Activated T-helper 1 cell treated with anti-CD3 and anti-CD28 coated beads, Interleukin-12 subunit alpha, Interleukin-12 subunit beta, Interleukin-2, Interleukin-4 antibody, amounts not matched to agents 30 ng/mL and 10 ng/mL and 1 ng/mL, durations not matched to agents 14 hours and 24 hours and 36 hours (primary cell): ENCODE measurements around the gene ADAMTS12. TPM values are rescaled to one million over a fixed set of nuclear protein-coding genes. Genes with fewer than 3 reads are reported as not detected.

Experiments
- DNase-seq: peaks from one replicate; pipeline ENCODE4 v3.0.0; 2021; ENCODE audit warnings: low spot score
- H3K27ac Mint-ChIP-seq: one replicate; pipeline ENCODE4 v1.8.0; 2021; ENCODE audit warnings: mild to moderate bottlenecking, mixed read lengths
- H3K27me3 Mint-ChIP-seq: one replicate; pipeline ENCODE4 v1.8.0; 2022; ENCODE audit warnings: mild to moderate bottlenecking, moderate library complexity, mixed read lengths; ENCODE audit not compliant: insufficient read depth
- H3K36me3 Mint-ChIP-seq: one replicate; pipeline ENCODE4 v1.8.0; 2021; ENCODE audit warnings: low read depth, mixed read lengths
- H3K4me1 Mint-ChIP-seq: one replicate; pipeline ENCODE4 v1.8.0; 2021; ENCODE audit warnings: low read depth, mixed read lengths
- H3K4me3 Mint-ChIP-seq: one replicate; pipeline ENCODE4 v1.8.0; 2021; ENCODE audit warnings: mild to moderate bottlenecking, moderate library complexity, mixed read lengths
- H3K9me3 Mint-ChIP-seq: one replicate; pipeline ENCODE4 v1.8.0; 2021; ENCODE audit warnings: mixed read lengths
- intact Hi-C: fragments of 100-400 bp; cut with micrococcal nuclease; formaldehyde crosslinking; loops from one replicate; pipeline ENCODE4 v1.15.1; 2024
- total RNA-seq: library from RNA; stranded (reverse); gene quantifications from 2 replicates; pipeline ENCODE4 v1.2.3, GENCODE V29; 2022

Gene ADAMTS12
- total RNA-seq, 1 donor from 2014 or later, result not detected

DNA sequence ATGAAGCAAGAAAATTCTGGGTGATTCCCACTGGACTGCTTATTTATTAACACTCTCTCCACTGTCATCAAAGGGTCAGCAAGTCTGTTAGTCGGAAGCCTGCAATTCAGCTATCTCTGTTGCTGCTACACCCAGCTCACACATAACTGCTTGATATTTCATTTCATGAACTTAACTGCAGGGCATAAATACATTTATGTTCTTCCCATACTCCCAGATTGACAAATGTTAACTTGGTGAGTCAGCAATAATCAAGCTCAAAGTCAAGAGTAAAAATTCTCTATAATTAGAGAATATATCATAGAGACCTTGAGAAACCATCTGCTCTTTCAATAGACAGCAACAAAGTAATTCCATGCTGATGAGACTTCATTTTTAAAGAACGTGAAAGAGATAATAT lies 198.8 kb downstream of the ADAMTS12 start:
- no peaks in the 10 kb centered on the region for H3K27me3 Mint-ChIP-seq
- DNase-seq, result no peak
- H3K27ac Mint-ChIP-seq, result no peak overlapping the region

DNA sequence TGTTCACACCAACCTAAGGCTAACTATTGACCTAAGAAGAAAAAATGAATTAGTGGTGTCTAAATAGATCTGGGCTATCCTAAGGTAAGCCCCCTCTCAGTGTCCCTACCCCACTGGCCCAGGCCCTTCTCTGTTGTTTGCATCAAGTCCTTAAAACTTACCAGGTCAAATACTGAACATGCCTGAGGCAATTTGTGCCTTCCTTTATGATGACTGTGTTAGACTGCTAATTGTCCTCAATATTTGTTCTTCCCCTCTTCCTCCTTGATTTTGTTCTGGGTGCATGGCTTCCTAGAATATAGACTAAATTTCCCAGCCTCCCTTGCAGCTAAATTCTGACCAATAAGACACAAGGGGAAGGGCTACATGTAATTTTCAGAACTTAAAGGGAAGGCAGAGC lies 199.9 kb downstream of the ADAMTS12 start:
- Mint-ChIP-seq H3K9me3 (peaks cover 10% of the 10 kb centered on the region), H3K36me3 (no peaks in the 10 kb centered on the region), H3K27me3 (no peaks in the 10 kb centered on the region), H3K27ac (no peak overlapping the region), H3K4me1 (no peaks in the 10 kb centered on the region), H3K4me3 (no peak overlapping the region)
- intact Hi-C loops, result no loop called here
- DNase-seq, result no peak

More for the DNA sequence above, 198.8 kb downstream of the ADAMTS12 start:
- Mint-ChIP-seq H3K4me3 (no peak overlapping the region), H3K9me3 (peaks cover 10% of the 10 kb centered on the region), H3K4me1 (no peaks in the 10 kb centered on the region), H3K36me3 (no peaks in the 10 kb centered on the region)
- intact Hi-C loops, result no loop called here

DNA sequence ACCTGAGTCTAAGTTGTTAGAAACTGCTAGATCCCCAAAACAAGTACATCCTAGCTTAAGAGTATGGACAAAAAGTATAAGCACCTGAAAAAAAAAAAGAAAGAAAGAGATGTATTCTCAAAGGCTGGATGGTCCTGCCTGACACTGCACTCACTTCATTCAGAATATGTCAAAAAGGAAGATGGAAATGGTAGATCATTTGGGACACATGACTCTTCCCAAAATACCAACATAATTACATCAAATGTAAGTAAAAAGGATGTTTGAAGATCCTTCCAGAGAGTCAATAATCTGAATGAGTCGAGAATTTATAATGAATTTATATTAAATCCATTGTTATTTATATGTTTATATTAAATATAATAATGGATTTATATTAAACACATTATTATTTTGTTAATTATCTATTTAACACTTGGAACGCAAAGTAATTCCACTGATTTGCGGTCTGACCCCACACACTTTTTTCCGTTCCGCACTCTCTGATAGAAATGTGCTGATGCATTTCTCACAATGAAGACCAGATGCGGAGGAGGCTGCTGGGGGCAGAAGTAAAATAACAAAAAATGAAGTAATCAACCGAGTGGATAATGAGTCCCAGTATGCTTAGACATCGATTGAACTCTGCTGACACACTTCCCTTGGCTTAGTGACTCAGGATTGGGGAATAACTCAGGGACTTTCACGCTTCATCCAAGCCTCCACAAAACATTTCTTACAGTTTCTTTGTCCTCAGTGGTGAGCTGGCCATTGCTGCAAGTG lies 201.2 kb downstream of the ADAMTS12 start:
- Mint-ChIP-seq H3K4me3 (no peak overlapping the region), H3K27ac (no peak overlapping the region), H3K9me3 (peaks cover 10% of the 10 kb centered on the region), H3K36me3 (no peaks in the 10 kb centered on the region), H3K27me3 (no peaks in the 10 kb centered on the region), H3K4me1 (no peaks in the 10 kb centered on the region)
- no peak for DNase-seq
- intact Hi-C loops, result no loop called here

GRCh38 chr5:33688526-33688925 lies 203.3 kb downstream of the ADAMTS12 start:
- Mint-ChIP-seq H3K27ac (no peak overlapping the region), H3K9me3 (peaks cover 2% of the 10 kb centered on the region), H3K4me3 (no peak overlapping the region), H3K27me3 (no peaks in the 10 kb centered on the region), H3K36me3 (no peaks in the 10 kb centered on the region), H3K4me1 (no peaks in the 10 kb centered on the region)
- no peak for DNase-seq
- intact Hi-C loops, result no loop called here

DNA sequence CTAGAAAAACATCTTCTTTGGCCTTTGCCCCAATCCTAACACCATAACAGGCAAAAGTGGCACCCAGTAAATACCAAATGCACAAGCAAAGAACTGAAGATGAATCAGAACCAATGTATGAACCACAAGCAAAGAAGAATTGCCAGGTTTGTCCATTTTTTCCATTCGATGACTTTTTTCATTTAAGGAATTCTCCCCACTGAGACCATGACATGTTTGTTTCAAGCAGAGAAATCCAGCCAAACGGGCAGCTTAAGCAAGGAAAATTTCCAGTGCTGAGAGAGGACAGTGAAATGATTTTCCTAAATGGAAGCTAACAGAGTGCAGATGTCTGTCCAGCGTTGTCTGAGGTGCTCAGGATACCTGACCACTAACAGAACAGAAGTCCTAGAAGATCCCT lies 203.7 kb downstream of the ADAMTS12 start:
- intact Hi-C loops, result no loop called here
- Mint-ChIP-seq H3K4me1 (no peaks in the 10 kb centered on the region), H3K9me3 (no peaks in the 10 kb centered on the region), H3K27ac (no peak overlapping the region), H3K4me3 (no peak overlapping the region), H3K27me3 (no peaks in the 10 kb centered on the region), H3K36me3 (no peaks in the 10 kb centered on the region)
- no peak for DNase-seq

DNA sequence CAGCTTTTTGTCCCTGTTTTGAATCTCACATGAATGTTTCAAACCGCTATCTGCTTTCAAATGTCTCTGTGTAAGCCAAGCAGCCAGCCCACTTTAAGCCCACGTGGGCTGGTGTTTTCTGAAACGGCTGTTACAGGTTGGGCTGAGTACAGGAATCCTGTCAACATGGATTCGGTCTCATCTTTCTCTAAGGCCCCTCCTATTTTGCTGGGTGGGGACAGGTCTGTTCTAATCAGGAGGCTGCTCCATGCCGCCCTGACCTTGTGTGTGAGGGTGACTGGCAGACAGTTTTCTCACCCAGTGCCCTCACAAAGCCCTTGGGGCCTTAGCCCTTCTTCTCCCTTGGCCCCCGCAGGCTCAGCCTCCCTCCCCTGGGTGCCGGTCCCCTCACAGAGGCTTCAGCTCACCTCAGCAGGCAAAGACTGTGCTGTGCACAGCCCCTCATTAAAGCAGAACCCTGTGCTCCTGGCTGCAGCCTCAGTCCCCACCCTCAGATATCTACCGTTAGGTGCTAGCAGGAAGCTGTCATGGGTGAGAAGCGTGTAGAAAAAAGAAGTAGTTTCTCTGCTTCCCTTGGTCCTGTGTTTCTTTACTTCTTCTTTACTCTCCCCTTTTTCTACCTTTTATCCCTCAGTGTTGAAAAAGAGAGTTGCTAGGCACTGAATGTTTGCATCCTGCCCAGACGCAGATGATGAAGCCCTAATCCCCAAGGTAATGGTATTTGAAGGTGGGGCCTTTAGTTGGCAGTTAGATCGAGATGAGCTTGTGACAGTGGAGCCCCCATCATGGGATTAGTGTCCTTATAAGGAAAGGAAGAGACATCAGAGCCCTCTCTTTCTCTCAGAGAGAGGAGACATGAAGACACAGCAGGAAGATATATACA lies 205.7 kb downstream of the ADAMTS12 start:
- Mint-ChIP-seq H3K36me3 (no peaks in the 10 kb centered on the region), H3K27ac (no peak overlapping the region), H3K9me3 (no peaks in the 10 kb centered on the region), H3K4me1 (no peaks in the 10 kb centered on the region), H3K27me3 (no peaks in the 10 kb centered on the region), H3K4me3 (no peak overlapping the region)
- DNase-seq, result no peak
- intact Hi-C loops, result no loop called here

DNA sequence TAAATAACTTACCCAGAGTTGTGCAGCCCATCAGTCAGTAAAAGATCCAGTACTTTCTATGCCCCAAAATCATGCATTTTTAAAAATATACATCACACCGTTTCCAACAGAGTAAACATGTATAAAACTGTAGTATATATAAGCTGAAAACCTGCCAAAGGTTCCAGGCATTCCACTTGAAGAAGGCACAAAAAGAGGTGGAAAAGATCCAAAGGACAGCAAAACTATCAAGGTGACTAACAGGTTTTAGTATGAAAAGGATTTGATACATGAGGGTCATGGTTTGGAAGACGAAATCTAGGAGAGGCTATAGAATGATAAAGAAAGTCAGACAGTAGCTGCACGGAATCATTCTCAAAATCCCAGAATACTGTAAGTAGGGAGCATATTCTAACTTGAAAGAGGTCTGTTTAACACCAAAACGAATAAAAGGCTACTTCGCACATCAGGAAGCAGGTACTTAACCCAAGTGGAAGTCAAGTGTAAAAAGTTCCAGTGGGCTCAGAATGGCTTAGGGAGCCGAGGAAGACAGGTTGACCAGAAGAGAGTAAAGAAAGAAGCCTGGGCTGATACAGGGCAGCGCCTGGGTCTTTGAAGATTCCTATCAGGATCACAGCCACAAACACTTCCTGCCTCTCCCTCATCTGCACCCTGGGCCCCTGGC lies 207.2 kb downstream of the ADAMTS12 start:
- Mint-ChIP-seq H3K27ac (no peak overlapping the region), H3K27me3 (no peaks in the 10 kb centered on the region), H3K4me1 (no peaks in the 10 kb centered on the region), H3K4me3 (no peak overlapping the region), H3K36me3 (no peaks in the 10 kb centered on the region), H3K9me3 (no peaks in the 10 kb centered on the region)
- DNase-seq, result no peak
- intact Hi-C loops, result no loop called here

- Mint-ChIP-seq H3K36me3 (no peaks in the 10 kb centered on the region), H3K27ac (no peak overlapping the region), H3K4me3 (no peak overlapping the region), H3K4me1 (no peaks in the 10 kb centered on the region), H3K9me3 (no peaks in the 10 kb centered on the region), H3K27me3 (no peaks in the 10 kb centered on the region)
- DNase-seq, result no peak
- intact Hi-C loops, result no loop called here
These were observed 212.0 kb downstream of the ADAMTS12 start for GRCh38 chr5:33679791-33680190.

DNA sequence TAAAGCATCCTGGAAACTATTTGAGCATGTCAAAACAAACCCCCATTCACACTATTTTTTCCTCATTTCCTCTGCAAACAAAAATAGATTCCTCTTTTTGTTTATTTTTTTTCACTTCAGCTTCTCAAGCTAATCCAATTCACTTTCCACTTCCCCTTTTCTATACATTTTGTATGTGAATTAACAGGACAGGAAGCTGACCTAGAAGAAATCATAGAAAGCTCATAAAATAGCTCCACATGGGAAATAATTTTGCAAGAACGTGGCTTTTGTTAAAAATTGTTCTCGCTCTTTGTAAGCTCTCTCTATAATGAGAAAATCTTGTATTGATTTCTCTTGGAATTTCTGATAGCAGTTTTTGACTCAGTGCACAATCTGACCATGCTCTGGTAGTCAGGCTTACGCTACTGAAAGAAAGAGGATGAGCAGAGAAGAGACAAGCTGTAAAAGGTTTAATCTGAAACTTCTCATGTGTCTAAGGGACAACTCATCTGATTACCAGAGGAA lies 215.8 kb downstream of the ADAMTS12 start:
- H3K4me3 Mint-ChIP-seq, result no peak overlapping the region
- intact Hi-C loops, result no loop called here
- H3K4me1 Mint-ChIP-seq, result no peaks in the 10 kb centered on the region
- H3K36me3 Mint-ChIP-seq, result no peaks in the 10 kb centered on the region
- DNase-seq, result no peak
- no peaks in the 10 kb centered on the region for H3K27me3 Mint-ChIP-seq
- H3K9me3 Mint-ChIP-seq, result no peaks in the 10 kb centered on the region
- H3K27ac Mint-ChIP-seq, result no peak overlapping the region

DNA sequence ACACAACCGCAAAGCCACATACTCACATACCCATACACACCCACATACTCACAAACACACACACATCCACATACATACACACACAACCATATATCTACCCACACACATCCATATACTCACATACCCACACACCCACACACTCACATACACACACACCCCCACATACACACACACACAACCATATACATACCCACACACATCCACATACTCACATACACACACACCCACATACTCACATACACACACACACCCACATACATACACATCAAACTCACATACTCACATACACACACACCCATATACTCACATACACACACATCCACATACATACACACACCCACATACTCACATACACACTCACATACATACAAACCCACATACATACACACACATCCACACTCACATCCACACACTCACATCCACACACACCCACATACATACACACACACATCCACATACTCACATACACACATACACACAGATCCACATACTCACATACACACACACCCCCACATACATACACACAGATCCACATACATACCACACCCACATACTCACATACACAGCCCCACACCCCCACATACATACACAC lies 220.0 kb downstream of the ADAMTS12 start:
- DNase-seq, result no peak
- Mint-ChIP-seq H3K27me3 (no peaks in the 10 kb centered on the region), H3K27ac (no peak overlapping the region), H3K4me1 (no peaks in the 10 kb centered on the region), H3K9me3 (no peaks in the 10 kb centered on the region), H3K36me3 (no peaks in the 10 kb centered on the region), H3K4me3 (no peak overlapping the region)
- intact Hi-C loops, result no loop called here

DNA sequence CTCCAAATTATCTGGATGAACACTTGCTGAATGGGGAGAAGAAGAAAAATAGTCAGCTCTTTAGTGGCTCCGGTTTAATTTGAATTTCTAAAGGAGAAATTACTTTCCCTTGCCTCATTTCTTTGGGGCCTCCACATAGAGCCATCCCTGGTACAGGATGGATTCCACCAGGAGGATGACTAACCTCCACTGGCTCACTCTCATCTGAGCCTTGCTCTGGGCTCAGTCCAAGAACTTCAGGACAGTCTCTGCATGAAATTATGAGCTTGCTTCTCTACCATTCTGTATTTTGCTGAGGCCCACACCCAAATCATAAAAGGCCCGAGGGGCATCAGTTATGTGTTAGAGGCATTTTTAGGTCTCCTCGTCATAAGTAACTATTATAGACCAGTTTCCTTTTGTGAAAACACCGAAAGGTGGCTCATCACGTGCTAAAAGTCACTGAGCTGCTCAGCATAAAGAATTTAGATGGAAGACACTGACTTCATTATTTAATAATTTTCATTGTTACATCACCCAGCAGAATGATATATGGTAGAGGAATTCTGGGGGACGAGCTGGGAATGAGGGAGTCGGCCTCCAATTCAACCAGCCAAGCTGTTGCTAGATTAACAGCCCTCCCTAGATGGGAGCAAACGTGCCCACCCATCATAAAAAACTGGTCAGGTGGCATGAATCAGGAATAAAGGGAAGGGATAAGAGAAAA lies 228.9 kb downstream of the ADAMTS12 start:
- Mint-ChIP-seq H3K4me1 (no peaks in the 10 kb centered on the region), H3K27ac (no peak overlapping the region), H3K4me3 (no peak overlapping the region), H3K9me3 (no peaks in the 10 kb centered on the region), H3K27me3 (peaks cover 4% of the 10 kb centered on the region), H3K36me3 (no peaks in the 10 kb centered on the region)
- intact Hi-C loops, result no loop called here
- DNase-seq, result no peak

DNA sequence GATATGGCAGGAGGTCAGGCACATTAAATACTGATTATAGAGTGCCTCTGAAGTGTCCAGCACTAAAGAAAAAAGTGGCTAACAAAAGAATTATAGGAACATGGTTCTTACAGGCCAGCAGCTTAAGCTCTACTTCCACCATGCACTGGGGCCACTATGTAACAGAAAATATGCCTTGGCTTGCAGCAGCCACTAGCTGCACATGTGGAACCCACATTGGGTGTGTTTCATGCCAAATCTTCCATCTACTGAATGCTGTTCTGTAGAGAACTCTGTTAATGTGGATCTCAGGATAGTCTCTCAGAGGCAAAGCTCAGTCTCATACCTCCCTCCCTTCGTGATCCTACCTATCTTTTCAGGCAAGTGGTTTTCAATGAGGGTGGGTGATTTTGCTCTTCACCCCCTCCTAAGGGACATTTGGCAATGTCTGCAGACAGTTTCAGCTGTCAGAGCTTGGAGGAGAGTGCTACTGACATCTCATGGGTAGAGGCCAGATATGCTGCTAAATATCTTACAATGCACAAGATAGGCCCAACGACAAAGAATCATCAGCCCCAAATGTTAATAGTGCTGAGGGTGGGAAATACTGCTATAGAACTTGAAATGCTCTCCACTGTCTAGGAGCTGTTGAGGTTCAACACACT lies 232.1 kb downstream of the ADAMTS12 start:
- no peak for DNase-seq
- Mint-ChIP-seq H3K36me3 (no peaks in the 10 kb centered on the region), H3K4me1 (no peaks in the 10 kb centered on the region), H3K9me3 (no peaks in the 10 kb centered on the region), H3K27me3 (peaks cover 4% of the 10 kb centered on the region), H3K27ac (no peak overlapping the region), H3K4me3 (no peak overlapping the region)
- intact Hi-C loops, result no loop called here
